Tibial nerve (tissue), 3 donors: ENCODE data around the gene PAPPA.

ENCODE experiments used
- CTCF ChIP-seq, 5 experiments: fragments of 200-600 bp in 3 of 5; fragments of 450-650 bp in 2 of 5; sonication (generic) in 3 of 5; IDR thresholded peaks; one replicate each; pipeline ENCODE4 v1.5.1; 2016 to 2019; ENCODE audit warnings: antibody characterized with exemption in 5 of 5, mild to moderate bottlenecking in 3 of 5, moderate library complexity in 2 of 5
- POLR2A ChIP-seq, 2 donors: fragments of 450-650 bp; IDR thresholded peaks; one replicate each; pipeline ENCODE4 v1.6.1; 2017; ENCODE audit warnings: antibody characterized with exemption in 2 of 2, mild to moderate bottlenecking in 2 of 2, moderate library complexity in 2 of 2

GRCh38 chr9:116282597-116282996 is 129.0 kb downstream of the PAPPA start:
- TF ChIP-seq CTCF (IDR thresholded peaks at IDR 0.05) (no peak), POLR2A (IDR thresholded peaks at IDR 0.05) (no peak)
